Thoracic aorta (tissue), 2 donors: ENCODE measurements around the gene SENP1. TPM values are rescaled to one million over a fixed set of nuclear protein-coding genes. Genes with fewer than 3 reads are reported as not detected.

Experiments used
- ATAC-seq: fragments of 150-250 bp; one replicate; pipeline ENCODE4 v1.8.0; 2017; ENCODE audit warnings: low read depth; ENCODE audit not compliant: insufficient number of reproducible peaks, low FRiP score
- DNase-seq: peaks from one replicate; pipeline ENCODE4 v3.0.0-alpha.2; 2020; ENCODE audit warnings: low spot score
- H3K27ac ChIP-seq, 2 donors: fragments of 200-600 bp; sonication (generic); 1 replicate in 1 of 2; 2 replicates in 1 of 2; pipeline ENCODE4 v1.5.1; 2016; ENCODE audit warnings: mild to moderate bottlenecking in 2 of 2, moderate library complexity in 2 of 2
- H3K27me3 ChIP-seq: fragments of 200-600 bp; sonication (generic); replicated peaks from 2 replicates; pipeline ENCODE4 v1.6.0; 2016; ENCODE audit warnings: mild to moderate bottlenecking; ENCODE audit not compliant: insufficient read depth
- H3K36me3 ChIP-seq: fragments of 200-600 bp; sonication (generic); one replicate; pipeline ENCODE4 v1.5.1; 2016
- H3K4me1 ChIP-seq, 2 donors: fragments of 200-600 bp; sonication (generic); 1 replicate in 1 of 2; 2 replicates in 1 of 2; pipeline versions ENCODE4 v1.5.1 to v1.6.0; 2016; ENCODE audit warnings: low read depth in 2 of 2, mild to moderate bottlenecking in 1 of 2; ENCODE audit not compliant: control insufficient read depth in 1 of 2
- H3K4me3 ChIP-seq: fragments of 200-600 bp; sonication (generic); 2 replicates; pipeline ENCODE4 v1.5.1; 2016; ENCODE audit warnings: mild to moderate bottlenecking
- H3K9me3 ChIP-seq: fragments of 200-600 bp; sonication (generic); 2 replicates; pipeline ENCODE4 v1.5.1; 2016
- CTCF ChIP-seq: fragments of 200-600 bp; sonication (generic); IDR thresholded peaks from one replicate; pipeline ENCODE4 v1.5.1; 2019; ENCODE audit warnings: antibody characterized with exemption
- total RNA-seq, 2 donors: library from RNA; depleted of rRNA; stranded (reverse); fragments of >200 nt; gene quantifications; one replicate each; pipeline versions ENCODE4 v1.1.0 to v1.2.3, GENCODE V29; 2016

SENP1 gene
- total RNA-seq, 2 donors from 2014 or later, result 23.2 to 24.6 TPM

GRCh38 chr12:48029491-48030172 is 76.2 kb downstream of the SENP1 start:
- DNase-seq, result no peak
- TF ChIP-seq CTCF, result no peak
- Histone ChIP-seq H3K27me3 (no peaks in the 10 kb centered on the region), H3K27ac (no peak overlapping the region), H3K36me3 (no peaks in the 10 kb centered on the region), H3K4me3 (no peak overlapping the region), H3K9me3 (no peaks in the 10 kb centered on the region), H3K4me1 (no peaks in the 10 kb centered on the region)
- ATAC-seq, result no peak

GRCh38 chr12:48028541-48029431 is 77.1 kb downstream of the SENP1 start:
- no peak overlapping the region for H3K4me3 ChIP-seq
- no peaks in the 10 kb centered on the region for H3K36me3 ChIP-seq
- no peaks in the 10 kb centered on the region for H3K4me1 ChIP-seq
- no peak for TF ChIP-seq CTCF
- ATAC-seq, result no peak
- no peaks in the 10 kb centered on the region for H3K27me3 ChIP-seq
- no peaks in the 10 kb centered on the region for H3K9me3 ChIP-seq
- no peak for DNase-seq
- H3K27ac ChIP-seq, result no peak overlapping the region

- no peak for TF ChIP-seq CTCF
- Histone ChIP-seq H3K36me3 (no peaks in the 10 kb centered on the region), H3K4me1 (no peaks in the 10 kb centered on the region), H3K4me3 (no peak overlapping the region), H3K27me3 (no peaks in the 10 kb centered on the region), H3K9me3 (no peaks in the 10 kb centered on the region), H3K27ac (no peak overlapping the region)
- DNase-seq (no peak), ATAC-seq (no peak)
Measured at GRCh38 chr12:48027183-48028002, 78.5 kb downstream of the SENP1 start.

GRCh38 chr12:48026060-48026827 is 79.6 kb downstream of the SENP1 start:
- no peak for TF ChIP-seq CTCF
- H3K36me3 ChIP-seq, result no peaks in the 10 kb centered on the region
- no peak for ATAC-seq
- DNase-seq, result no peak
- no peaks in the 10 kb centered on the region for H3K9me3 ChIP-seq
- H3K4me1 ChIP-seq, result no peaks in the 10 kb centered on the region
- no peak overlapping the region for H3K27ac ChIP-seq
- H3K4me3 ChIP-seq, result no peak overlapping the region
- no peaks in the 10 kb centered on the region for H3K27me3 ChIP-seq
